HL-60 (cell line): ENCODE data around the gene CYP4Z1.
"Not testable (repeated sequence)": the region's sequence is repeated elsewhere in the genome, so short reads cannot be mapped to it uniquely, and the experiment has no call there.

Source experiments
- DNase-seq, 2 experiments: peaks; one replicate each; pipeline ENCODE4 v3.0.0-alpha.2; 2010 to 2020; ENCODE audit warnings: low read depth in 1 of 2, low spot score in 1 of 2
- H3K27ac ChIP-seq: fragments of 250-450 bp; sonication (Bioruptor Pico); replicated peaks from 2 replicates; pipeline ENCODE4 v1.5.1; 2020; ENCODE audit warnings: mild to moderate bottlenecking, moderate library complexity
- H3K27me3 ChIP-seq: fragments of 250-450 bp; sonication (Bioruptor Pico); 2 replicates; pipeline ENCODE4 v1.5.1; 2021; ENCODE audit warnings: mild to moderate bottlenecking, moderate library complexity; ENCODE audit not compliant: insufficient read depth, poor library complexity, severe bottlenecking
- H3K4me3 ChIP-seq: replicated peaks from 2 replicates; pipeline ENCODE4 v1.5.1; 2011; ENCODE audit warnings: mild to moderate bottlenecking, control low read depth, low read length; ENCODE audit not compliant: insufficient read depth
- CTCF ChIP-seq: IDR thresholded peaks from one replicate; pipeline ENCODE4 v1.5.1; 2011; ENCODE audit warnings: low read length, control low read depth, inconsistent platforms; ENCODE audit not compliant: insufficient read depth
- GABPA ChIP-seq: IDR thresholded peaks from 2 replicates; pipeline ENCODE4 v1.6.1; 2012; ENCODE audit warnings: low read depth
- POLR2AphosphoS5 ChIP-seq: IDR thresholded peaks from 2 replicates; pipeline ENCODE4 v1.6.1; 2012; ENCODE audit warnings: low read depth
- SPI1 ChIP-seq: IDR thresholded peaks from 2 replicates; pipeline ENCODE4 v1.6.1; 2012; ENCODE audit warnings: low read depth, mild to moderate bottlenecking, borderline replicate concordance
- TF ChIP-seq, protein P1 (sequence below): IDR thresholded peaks from 2 replicates; pipeline ENCODE4 v1.6.1; 2012; ENCODE audit warnings: low read depth; ENCODE audit not compliant: insufficient replicate concordance

The CYP4Z1 gene

GRCh38 chr1:47091476-47091875 is 24.4 kb downstream of the CYP4Z1 start:
- not testable (repeated sequence) for DNase-seq, H3K27ac ChIP-seq, H3K27me3 ChIP-seq, H3K4me3 ChIP-seq

- DNase-seq = no peak
- TF ChIP-seq GABPA (no peak), POLR2AphosphoS5 (no peak), CTCF (no peak), SPI1 (no peak)
- TF ChIP-seq, protein P1, sequence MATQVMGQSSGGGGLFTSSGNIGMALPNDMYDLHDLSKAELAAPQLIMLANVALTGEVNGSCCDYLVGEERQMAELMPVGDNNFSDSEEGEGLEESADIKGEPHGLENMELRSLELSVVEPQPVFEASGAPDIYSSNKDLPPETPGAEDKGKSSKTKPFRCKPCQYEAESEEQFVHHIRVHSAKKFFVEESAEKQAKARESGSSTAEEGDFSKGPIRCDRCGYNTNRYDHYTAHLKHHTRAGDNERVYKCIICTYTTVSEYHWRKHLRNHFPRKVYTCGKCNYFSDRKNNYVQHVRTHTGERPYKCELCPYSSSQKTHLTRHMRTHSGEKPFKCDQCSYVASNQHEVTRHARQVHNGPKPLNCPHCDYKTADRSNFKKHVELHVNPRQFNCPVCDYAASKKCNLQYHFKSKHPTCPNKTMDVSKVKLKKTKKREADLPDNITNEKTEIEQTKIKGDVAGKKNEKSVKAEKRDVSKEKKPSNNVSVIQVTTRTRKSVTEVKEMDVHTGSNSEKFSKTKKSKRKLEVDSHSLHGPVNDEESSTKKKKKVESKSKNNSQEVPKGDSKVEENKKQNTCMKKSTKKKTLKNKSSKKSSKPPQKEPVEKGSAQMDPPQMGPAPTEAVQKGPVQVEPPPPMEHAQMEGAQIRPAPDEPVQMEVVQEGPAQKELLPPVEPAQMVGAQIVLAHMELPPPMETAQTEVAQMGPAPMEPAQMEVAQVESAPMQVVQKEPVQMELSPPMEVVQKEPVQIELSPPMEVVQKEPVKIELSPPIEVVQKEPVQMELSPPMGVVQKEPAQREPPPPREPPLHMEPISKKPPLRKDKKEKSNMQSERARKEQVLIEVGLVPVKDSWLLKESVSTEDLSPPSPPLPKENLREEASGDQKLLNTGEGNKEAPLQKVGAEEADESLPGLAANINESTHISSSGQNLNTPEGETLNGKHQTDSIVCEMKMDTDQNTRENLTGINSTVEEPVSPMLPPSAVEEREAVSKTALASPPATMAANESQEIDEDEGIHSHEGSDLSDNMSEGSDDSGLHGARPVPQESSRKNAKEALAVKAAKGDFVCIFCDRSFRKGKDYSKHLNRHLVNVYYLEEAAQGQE = no peak
- Histone ChIP-seq H3K4me3 (no peak overlapping the region), H3K27ac (no peak overlapping the region), H3K27me3 (no peaks in the 10 kb centered on the region)
These were observed 37.8 kb downstream of the CYP4Z1 start for GRCh38 chr1:47104816-47105215.

- Histone ChIP-seq H3K4me3 (no peak overlapping the region), H3K27ac (no peak overlapping the region), H3K27me3 (no peaks in the 10 kb centered on the region)
- TF ChIP-seq, protein P1 = no peak
- no peak for DNase-seq
These were observed 39.8 kb downstream of the CYP4Z1 start for GRCh38 chr1:47106792-47107191.

DNA sequence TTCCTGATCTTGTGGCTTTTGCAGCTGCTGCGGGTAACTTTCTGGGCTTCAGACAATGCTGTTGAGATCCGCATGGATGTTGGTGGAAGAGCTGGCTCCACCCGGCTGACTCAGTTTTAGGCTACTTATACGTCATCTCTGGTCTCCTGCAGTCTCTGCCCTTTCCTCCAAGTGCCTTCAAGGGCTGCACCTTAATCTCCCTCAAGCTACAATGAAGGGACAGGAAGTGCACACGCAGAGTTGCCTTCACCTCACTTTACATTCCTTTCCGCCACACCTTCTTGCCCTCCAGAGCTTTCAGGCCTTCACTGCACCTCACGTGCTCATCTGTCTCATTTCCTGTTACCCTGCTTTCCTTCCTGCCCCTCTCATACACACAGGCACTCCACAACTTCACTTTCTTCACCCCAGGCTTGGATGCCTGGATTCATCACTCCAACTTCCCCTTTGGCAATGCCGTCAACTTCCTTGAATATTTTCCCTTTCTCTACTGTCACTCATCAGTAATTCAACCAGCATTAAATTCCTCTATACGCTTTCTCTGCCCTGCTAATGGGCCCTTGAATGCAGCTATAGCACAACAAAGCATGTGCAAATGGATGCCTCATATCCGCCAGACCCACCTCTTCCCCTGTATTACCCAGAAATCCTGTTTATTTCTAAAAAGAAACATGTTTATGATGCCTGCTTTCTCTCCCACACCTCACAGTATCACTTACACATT is 41.0 kb downstream of the CYP4Z1 start:
- not testable (repeated sequence) for H3K4me3 ChIP-seq, DNase-seq, H3K27me3 ChIP-seq, H3K27ac ChIP-seq

DNA sequence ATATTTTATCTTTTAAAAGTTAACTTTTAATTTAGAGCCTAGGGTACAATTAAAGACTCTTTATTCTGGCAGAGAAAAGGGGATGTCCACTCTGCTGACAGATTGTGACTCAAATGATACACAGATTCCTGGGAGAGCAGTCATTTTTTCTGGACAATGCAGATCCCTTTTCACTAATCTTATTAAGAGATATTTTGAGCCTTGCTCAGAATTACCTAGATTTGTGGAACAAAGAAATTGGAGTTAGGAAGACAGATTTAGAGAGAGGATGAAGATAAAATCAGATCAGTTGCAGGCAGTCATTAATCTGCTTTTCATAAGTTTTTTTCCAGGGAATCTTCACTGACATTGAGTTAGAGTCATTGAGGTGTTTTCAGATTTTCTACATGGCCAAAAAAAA is 42.5 kb downstream of the CYP4Z1 start:
- H3K27ac ChIP-seq, H3K4me3 ChIP-seq, H3K27me3 ChIP-seq, DNase-seq: not testable (repeated sequence)

- DNase-seq = no peak
- Histone ChIP-seq H3K27me3 (no peaks in the 10 kb centered on the region), H3K27ac (no peak overlapping the region), H3K4me3 (no peak overlapping the region)
- TF ChIP-seq CTCF (no peak), SPI1 (no peak), POLR2AphosphoS5 (no peak), GABPA (no peak)
- TF ChIP-seq, protein P1 = no peak
These were observed 46.1 kb downstream of the CYP4Z1 start for GRCh38 chr1:47113178-47113577.

- H3K4me3 ChIP-seq, H3K27me3 ChIP-seq, DNase-seq, H3K27ac ChIP-seq: not testable (repeated sequence)
These were observed 54.0 kb downstream of the CYP4Z1 start for GRCh38 chr1:47121039-47121438.
